Kidney (tissue), 14 donors: ENCODE results near the gene MEGF11. TPM values are rescaled to one million over a fixed set of nuclear protein-coding genes. Genes with fewer than 3 reads are reported as not detected.

Source experiments
- DNase-seq, 5 donors: peaks; one replicate each; pipeline ENCODE4 v3.0.0-alpha.2; 2013 to 2020
- FAIRE-seq: peaks from 2 replicates; lab custom pipeline; 2012; peaks lifted over from hg19 to GRCh38; lab: Jason Lieb, UNC
- H3K27ac ChIP-seq, 2 donors: one replicate each; pipeline ENCODE4 v1.7.0; 2013; ENCODE audit warnings: low read depth in 2 of 2, low read length in 2 of 2, inconsistent platforms in 1 of 2
- H3K27me3 ChIP-seq: one replicate; pipeline ENCODE4 v1.7.1; 2013; ENCODE audit warnings: low read length, inconsistent platforms; ENCODE audit not compliant: control insufficient read depth, insufficient read depth
- H3K36me3 ChIP-seq, 3 donors: one replicate each; pipeline versions ENCODE4 v1.7.0 to v1.7.1; 2013; ENCODE audit warnings: low read length in 3 of 3, control low read depth in 1 of 3, inconsistent platforms in 1 of 3; ENCODE audit not compliant: insufficient read depth in 3 of 3, control insufficient read depth in 2 of 3
- H3K4me1 ChIP-seq, 3 donors: one replicate each; pipeline versions ENCODE4 v1.7.0 to v1.7.1; 2013; ENCODE audit warnings: low read length in 3 of 3, inconsistent platforms in 1 of 3, low read depth in 1 of 3; ENCODE audit not compliant: control insufficient read depth in 2 of 3, insufficient read depth in 2 of 3
- H3K4me3 ChIP-seq, 3 donors: one replicate each; pipeline versions ENCODE4 v1.7.0 to v1.8.1; 2013; ENCODE audit warnings: low read length in 3 of 3, control low read depth in 1 of 3, inconsistent platforms in 1 of 3
- H3K9ac ChIP-seq, 3 donors: one replicate each; pipeline versions ENCODE4 v1.7.0 to v1.7.1; 2013; ENCODE audit warnings: low read length in 3 of 3, control low read depth in 1 of 3, inconsistent platforms in 1 of 3
- H3K9me3 ChIP-seq, 3 donors: one replicate each; pipeline versions ENCODE4 v1.7.0 to v1.7.1; 2013; ENCODE audit warnings: low read length in 3 of 3, control low read depth in 1 of 3, inconsistent platforms in 1 of 3; ENCODE audit not compliant: control insufficient read depth in 2 of 3, insufficient read depth in 1 of 3
- intact Hi-C: fragments of 100-400 bp; cut with DNase I; formaldehyde crosslinking; loops from one replicate; pipeline ENCODE4 v1.11.1; 2022
- polyA plus RNA-seq: library from polyadenylated mRNA; stranded (reverse); fragments of 350-450 nt; fragmentation: Illumina TruSeq; extraction: RNeasy Lipid Tissue Mini Kit (QIAGEN cat#74804); gene quantifications from one replicate; pipeline ENCODE4 v1.2.3, GENCODE V29; 2014; ENCODE audit warnings: low read depth, low replicate concordance; ENCODE audit not compliant: insufficient read depth
- total RNA-seq: library from RNA; stranded (reverse); fragmentation: NEBNext Ultra II Directional; extraction: Animal tissue kit (Norgen Biotek cat#: 25700); gene quantifications from one replicate; pipeline ENCODE4 v1.2.1, GENCODE V29; 2021
- TF ChIP-seq, protein P1 (sequence below): IDR thresholded peaks from 3 replicates; pipeline ENCODE4 v1.5.1; 2012; ENCODE audit warnings: mild to moderate bottlenecking, moderate library complexity, borderline replicate concordance; ENCODE audit not compliant: insufficient read depth; ENCODE audit errors: extremely low read depth
- donor health status: control.
- donor health status: control.
- donor health status: control.
- donor health status: control.
- donor health status: control.
- donor health status: DM: yes; HTN: yes; CAD: no.
- donor health status: Normal renal cell carcinoma (clear cell type).

MEGF11 gene
- total and polyA plus RNA-seq, 2 donors from 2014 or later: 10.4 to 41.8 TPM

DNA sequence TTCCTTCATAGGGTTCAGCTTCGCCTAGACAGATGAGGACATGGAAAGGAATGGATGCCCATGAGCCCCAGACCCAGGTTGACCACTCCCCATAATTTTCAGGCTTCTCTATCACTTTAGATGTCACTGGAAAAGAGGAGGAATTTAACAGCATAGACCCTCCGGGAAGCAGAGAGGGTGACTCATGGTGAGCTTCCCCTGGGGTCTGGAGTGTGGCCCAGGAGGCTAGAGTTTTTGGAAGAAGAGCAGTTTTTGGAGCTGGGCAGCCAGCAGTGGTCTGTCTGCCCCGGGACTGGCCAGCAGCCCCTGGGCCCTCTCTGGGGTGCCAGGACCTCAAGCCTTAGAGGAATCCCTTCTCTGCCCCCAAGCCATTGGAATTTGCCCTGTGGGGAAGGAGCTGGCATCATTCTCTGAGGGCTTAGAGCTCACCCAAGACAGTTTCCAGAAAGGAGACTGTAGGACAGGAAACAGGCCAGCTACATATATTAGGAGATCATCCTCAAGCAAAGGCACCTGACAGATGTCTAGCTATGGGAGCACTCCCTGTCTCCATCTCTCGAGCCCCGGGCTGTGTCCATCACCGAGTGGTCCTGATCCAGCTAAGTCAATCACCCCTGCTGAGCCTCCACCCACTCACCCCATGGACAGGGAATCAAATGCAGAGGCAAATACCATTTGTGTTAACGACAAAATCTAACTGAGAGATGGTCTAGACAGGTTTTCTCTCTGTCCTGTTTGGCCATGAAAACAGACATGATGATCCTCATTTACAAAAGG lies 67.3 kb downstream of the MEGF11 start:
- Histone ChIP-seq H3K27me3 (no peaks in the 10 kb centered on the region), H3K9me3 (no peaks in the 10 kb centered on the region), H3K4me3 (no peak overlapping the region), H3K36me3 (no peaks in the 10 kb centered on the region), H3K9ac (no peak overlapping the region), H3K27ac (no peak overlapping the region), H3K4me1 (no peaks in the 10 kb centered on the region)
- intact Hi-C loops: no loop called here
- TF ChIP-seq, protein P1, sequence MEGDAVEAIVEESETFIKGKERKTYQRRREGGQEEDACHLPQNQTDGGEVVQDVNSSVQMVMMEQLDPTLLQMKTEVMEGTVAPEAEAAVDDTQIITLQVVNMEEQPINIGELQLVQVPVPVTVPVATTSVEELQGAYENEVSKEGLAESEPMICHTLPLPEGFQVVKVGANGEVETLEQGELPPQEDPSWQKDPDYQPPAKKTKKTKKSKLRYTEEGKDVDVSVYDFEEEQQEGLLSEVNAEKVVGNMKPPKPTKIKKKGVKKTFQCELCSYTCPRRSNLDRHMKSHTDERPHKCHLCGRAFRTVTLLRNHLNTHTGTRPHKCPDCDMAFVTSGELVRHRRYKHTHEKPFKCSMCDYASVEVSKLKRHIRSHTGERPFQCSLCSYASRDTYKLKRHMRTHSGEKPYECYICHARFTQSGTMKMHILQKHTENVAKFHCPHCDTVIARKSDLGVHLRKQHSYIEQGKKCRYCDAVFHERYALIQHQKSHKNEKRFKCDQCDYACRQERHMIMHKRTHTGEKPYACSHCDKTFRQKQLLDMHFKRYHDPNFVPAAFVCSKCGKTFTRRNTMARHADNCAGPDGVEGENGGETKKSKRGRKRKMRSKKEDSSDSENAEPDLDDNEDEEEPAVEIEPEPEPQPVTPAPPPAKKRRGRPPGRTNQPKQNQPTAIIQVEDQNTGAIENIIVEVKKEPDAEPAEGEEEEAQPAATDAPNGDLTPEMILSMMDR: no peak
- FAIRE-seq (no peak), DNase-seq (no peak)

DNA sequence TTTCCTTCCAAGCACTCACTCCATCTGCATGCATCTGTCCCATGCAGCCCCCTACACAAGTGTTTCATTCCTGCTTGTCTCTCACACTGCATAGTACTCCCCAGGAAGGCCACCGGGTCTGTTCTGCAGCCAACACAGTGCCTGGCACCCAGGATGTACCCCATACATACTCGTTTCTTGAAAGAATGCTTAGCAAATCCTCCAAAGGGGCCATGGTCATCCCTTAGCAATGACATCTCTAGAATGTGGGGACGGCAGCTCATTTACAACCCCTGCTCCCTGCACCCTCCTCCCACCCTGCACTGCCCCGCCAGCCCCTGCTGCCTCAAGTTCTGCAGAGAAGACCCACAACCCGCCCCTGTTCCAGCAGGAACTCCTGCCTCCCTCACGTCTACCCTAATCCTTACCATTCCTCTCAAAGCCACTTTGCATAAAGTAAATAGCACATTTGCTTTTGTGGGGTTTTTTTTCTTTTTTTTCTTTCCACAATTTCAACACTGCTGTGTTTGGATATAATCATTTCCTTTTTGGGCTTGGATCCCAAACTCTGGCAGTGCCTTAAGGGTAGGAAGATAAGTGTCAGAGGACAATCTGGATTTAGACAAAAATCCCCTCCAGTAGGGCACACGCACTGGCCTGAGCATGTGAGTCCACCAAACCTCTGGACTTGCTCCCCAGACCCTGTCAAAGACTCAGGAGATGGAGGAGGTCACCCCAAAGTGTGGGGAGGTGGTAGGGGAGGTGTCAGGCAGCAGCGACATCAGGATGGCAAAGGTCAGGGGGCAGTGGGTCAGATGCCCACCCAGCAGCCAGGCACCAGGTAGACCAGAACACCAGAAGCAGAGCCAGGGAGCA lies 68.4 kb downstream of the MEGF11 start:
- no peak overlapping the region for H3K9ac ChIP-seq
- no peak for FAIRE-seq
- DNase-seq: no peak
- H3K4me3 ChIP-seq: no peak overlapping the region
- H3K27me3 ChIP-seq: no peaks in the 10 kb centered on the region
- H3K9me3 ChIP-seq: no peaks in the 10 kb centered on the region
- H3K4me1 ChIP-seq: no peaks in the 10 kb centered on the region
- TF ChIP-seq, protein P1: no peak
- intact Hi-C loops: no loop called here
- H3K36me3 ChIP-seq: no peaks in the 10 kb centered on the region
- no peak overlapping the region for H3K27ac ChIP-seq

DNA sequence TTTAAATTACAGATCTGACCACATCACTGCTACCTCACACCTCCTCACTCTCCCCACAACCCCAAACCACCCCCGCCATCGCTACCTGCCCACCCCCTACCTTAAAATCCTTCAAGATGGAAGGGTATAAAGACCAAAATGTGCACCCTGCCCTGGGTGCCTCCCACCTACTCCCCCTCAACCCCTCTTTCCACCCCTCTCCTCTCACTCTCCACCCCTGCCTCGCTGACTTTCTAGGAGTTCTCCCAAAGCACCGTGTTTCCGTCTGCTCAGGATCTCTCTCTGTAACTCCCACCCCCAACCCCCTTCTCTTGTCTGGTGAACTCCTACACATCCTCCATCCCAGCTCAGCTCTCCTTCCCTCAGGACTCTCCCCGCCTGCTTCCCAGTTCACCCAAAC lies 69.1 kb downstream of the MEGF11 start:
- TF ChIP-seq, protein P1: no peak
- Histone ChIP-seq H3K4me3 (no peak overlapping the region), H3K27me3 (no peaks in the 10 kb centered on the region), H3K27ac (no peak overlapping the region), H3K9me3 (no peaks in the 10 kb centered on the region), H3K4me1 (no peaks in the 10 kb centered on the region), H3K36me3 (no peaks in the 10 kb centered on the region), H3K9ac (no peak overlapping the region)
- FAIRE-seq: no peak
- no peak for DNase-seq
- intact Hi-C loops: no loop called here
